Activated CD8-positive, alpha-beta memory T cell treated with anti-CD3 and anti-CD28 coated beads, Interleukin-2, amount 10 ng/mL, durations not matched to agents 7 days and 5 days (primary cell): Measurements from ENCODE around the gene CROT. TPM values are rescaled to one million over a fixed set of nuclear protein-coding genes. Genes with fewer than 3 reads are reported as not detected.
"Not testable (repeated sequence)": the region's sequence is repeated elsewhere in the genome, so short reads cannot be mapped to it uniquely, and the experiment has no call there.

ENCODE experiments used
- ATAC-seq: fragments of 150-1000 bp; cut with Tn5 transposase; one replicate; pipeline ENCODE4 v1.10.0; 2021; ENCODE audit warnings: moderate library complexity
- CTCF ChIA-PET: fragments of 350-600 bp; sonication (Branson Sonifier 250); formaldehyde crosslinking; loops from one replicate; lab custom pipeline; 2021; ENCODE audit warnings: antibody characterized with exemption; lab: Charles Lee
- DNase-seq: peaks from one replicate; pipeline ENCODE4 v3.0.0-alpha.2; 2020
- H3K27ac Mint-ChIP-seq: one replicate; pipeline ENCODE4 v1.8.0; 2021; ENCODE audit warnings: mild to moderate bottlenecking, mixed read lengths
- H3K27me3 Mint-ChIP-seq: one replicate; pipeline ENCODE4 v1.8.0; 2021; ENCODE audit warnings: mixed read lengths
- H3K36me3 Mint-ChIP-seq: one replicate; pipeline ENCODE4 v1.8.0; 2021; ENCODE audit warnings: mild to moderate bottlenecking, mixed read lengths
- H3K4me1 Mint-ChIP-seq: one replicate; pipeline ENCODE4 v1.8.0; 2021; ENCODE audit warnings: mixed read lengths
- H3K4me3 Mint-ChIP-seq: one replicate; pipeline ENCODE4 v1.8.0; 2021; ENCODE audit warnings: mild to moderate bottlenecking, moderate library complexity, mixed read lengths
- H3K9me3 Mint-ChIP-seq: one replicate; pipeline ENCODE4 v1.8.0; 2022; ENCODE audit warnings: low read depth, mixed read lengths
- total RNA-seq, 2 experiments: library from RNA; stranded (reverse); gene quantifications; one replicate each; pipeline ENCODE4 v1.2.3, GENCODE V29; 2021

Gene CROT, protein sequence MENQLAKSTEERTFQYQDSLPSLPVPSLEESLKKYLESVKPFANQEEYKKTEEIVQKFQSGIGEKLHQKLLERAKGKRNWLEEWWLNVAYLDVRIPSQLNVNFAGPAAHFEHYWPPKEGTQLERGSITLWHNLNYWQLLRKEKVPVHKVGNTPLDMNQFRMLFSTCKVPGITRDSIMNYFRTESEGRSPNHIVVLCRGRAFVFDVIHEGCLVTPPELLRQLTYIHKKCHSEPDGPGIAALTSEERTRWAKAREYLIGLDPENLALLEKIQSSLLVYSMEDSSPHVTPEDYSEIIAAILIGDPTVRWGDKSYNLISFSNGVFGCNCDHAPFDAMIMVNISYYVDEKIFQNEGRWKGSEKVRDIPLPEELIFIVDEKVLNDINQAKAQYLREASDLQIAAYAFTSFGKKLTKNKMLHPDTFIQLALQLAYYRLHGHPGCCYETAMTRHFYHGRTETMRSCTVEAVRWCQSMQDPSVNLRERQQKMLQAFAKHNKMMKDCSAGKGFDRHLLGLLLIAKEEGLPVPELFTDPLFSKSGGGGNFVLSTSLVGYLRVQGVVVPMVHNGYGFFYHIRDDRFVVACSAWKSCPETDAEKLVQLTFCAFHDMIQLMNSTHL
- 10 to 100 TPM; 10.3 to 11.5 TPM for total RNA-seq

GRCh38 chr7:87345166-87345927, at the start of gene CROT:
Gene CROT (plus strand): TSS chr7:87345664. CDS start chr7:87349069, 3,405 bp downstream.
- ATAC-seq (peak; percentile 98), DNase-seq (peak; percentile 97)
- peaks cover 42% of the 10 kb centered on the region for H3K4me1 Mint-ChIP-seq
- no peaks in the 10 kb centered on the region for H3K9me3 Mint-ChIP-seq
- H3K4me3 Mint-ChIP-seq: peak within 1 kb of the TSS; percentile 84
- CTCF ChIA-PET: interaction anchor here (0.6 to 1.5 kb wide), 6 partner anchors 24 to 193 kb away, joined by 3 to 4 read pairs (median 3); partner anchors contain the start of gene DMTF1
- peak within 1 kb of the TSS; percentile 85 for H3K27ac Mint-ChIP-seq
- no peaks in the 10 kb centered on the region for H3K27me3 Mint-ChIP-seq
- peaks cover 35% of the 10 kb centered on the region for H3K36me3 Mint-ChIP-seq

- CTCF ChIA-PET: interaction anchor here (1.0 kb wide), 1 partner anchor 115 kb away, joined by 3 read pairs; no protein-coding TSS in a partner anchor
- no peak for ATAC-seq
- H3K27ac Mint-ChIP-seq: no peak overlapping the region
Observed at GRCh38 chr7:87300756-87301155, 44.7 kb upstream of the CROT start.

DNA sequence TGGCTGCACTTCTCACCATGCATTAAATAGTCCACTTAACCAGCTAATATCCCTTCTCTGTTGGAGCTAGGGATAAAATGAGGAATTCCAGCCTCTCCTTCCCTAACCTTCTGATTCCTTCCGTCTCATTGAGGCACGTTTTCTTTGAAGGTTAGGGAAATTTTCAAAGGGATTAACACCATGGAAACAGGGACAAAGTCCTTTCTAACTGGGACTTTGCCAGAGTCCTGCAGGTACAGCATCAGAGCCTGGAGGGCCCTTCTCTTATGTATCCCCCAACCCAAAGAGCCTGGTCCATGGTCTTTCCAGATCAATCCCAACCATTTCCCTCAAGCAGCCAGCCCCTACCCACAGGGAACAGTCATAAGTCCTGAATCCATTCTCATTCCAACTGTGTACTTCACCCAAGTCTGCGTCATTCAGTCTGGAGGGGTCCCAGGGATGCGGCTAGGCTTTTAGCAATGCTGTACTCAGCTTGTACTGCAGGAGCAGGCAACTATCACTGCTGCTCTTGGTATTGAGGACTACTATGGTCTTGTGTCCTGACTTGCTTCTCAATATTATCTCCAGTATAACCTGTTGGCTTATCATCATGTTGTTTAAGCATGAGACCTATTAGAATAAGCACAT, 34.6 kb upstream of the CROT start:
- no peaks in the 10 kb centered on the region for H3K36me3 Mint-ChIP-seq
- CTCF ChIA-PET: interaction anchor here (3.9 kb wide), 1 partner anchor 106 kb away, joined by 78 read pairs; no protein-coding TSS in a partner anchor

More at GRCh38 chr7:87300756-87301155, 44.7 kb upstream of the CROT start:
- no peaks in the 10 kb centered on the region for H3K27me3 Mint-ChIP-seq
- H3K4me1 Mint-ChIP-seq: no peaks in the 10 kb centered on the region
- peaks cover 6% of the 10 kb centered on the region for H3K9me3 Mint-ChIP-seq
- H3K4me3 Mint-ChIP-seq: no peak overlapping the region
- H3K36me3 Mint-ChIP-seq: peaks cover 1% of the 10 kb centered on the region
- no peak for DNase-seq

DNA sequence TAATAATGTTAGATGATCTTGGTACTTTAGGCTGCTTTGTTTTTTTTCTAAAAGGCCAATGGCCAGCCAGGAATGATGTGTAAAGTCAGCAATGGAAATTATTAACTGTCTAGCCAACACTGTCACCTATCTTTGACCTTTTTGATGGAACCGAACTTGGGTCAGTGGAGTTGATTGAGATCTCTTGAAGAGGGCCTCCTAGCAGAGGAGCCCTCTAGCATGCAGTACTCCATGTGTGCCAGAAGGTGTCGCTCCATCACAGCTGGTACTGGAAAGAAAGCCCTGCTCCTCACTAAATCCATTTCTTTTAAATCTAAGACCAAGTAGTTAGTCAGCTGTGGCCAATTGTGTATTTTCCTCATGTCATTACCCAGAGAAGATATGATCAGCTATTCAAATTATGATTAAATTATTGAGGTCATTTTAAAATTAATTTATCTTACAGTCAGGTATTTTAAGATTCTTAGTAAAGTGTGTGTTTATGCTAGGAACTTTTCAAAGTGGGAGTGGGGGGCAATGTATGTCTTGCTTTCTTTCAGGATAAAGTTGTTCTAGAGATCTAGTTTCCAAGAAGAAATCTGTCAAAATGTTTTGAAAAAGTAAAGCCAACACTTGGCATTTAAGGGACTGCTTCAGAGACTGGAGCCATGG, 33.1 kb upstream of the CROT start:
- Mint-ChIP-seq H3K4me3 (no peak overlapping the region), H3K4me1 (no peaks in the 10 kb centered on the region), H3K9me3 (no peaks in the 10 kb centered on the region), H3K27me3 (peaks cover 3% of the 10 kb centered on the region), H3K27ac (no peak overlapping the region), H3K36me3 (no peaks in the 10 kb centered on the region)
- DNase-seq (peak; percentile 69), ATAC-seq (peak; percentile 83)
- CTCF ChIA-PET: interaction anchor here (0.7 to 3.9 kb wide), 7 partner anchors 9 to 136 kb away, joined by 3 to 78 read pairs (median 3); partner anchors contain the start of gene CROT

More for the DNA sequence above, 34.6 kb upstream of the CROT start:
- Mint-ChIP-seq H3K27ac (no peak overlapping the region), H3K4me1 (no peaks in the 10 kb centered on the region), H3K4me3 (no peak overlapping the region), H3K27me3 (peaks cover 6% of the 10 kb centered on the region), H3K9me3 (no peaks in the 10 kb centered on the region)
- ATAC-seq (no peak), DNase-seq (no peak)

DNA sequence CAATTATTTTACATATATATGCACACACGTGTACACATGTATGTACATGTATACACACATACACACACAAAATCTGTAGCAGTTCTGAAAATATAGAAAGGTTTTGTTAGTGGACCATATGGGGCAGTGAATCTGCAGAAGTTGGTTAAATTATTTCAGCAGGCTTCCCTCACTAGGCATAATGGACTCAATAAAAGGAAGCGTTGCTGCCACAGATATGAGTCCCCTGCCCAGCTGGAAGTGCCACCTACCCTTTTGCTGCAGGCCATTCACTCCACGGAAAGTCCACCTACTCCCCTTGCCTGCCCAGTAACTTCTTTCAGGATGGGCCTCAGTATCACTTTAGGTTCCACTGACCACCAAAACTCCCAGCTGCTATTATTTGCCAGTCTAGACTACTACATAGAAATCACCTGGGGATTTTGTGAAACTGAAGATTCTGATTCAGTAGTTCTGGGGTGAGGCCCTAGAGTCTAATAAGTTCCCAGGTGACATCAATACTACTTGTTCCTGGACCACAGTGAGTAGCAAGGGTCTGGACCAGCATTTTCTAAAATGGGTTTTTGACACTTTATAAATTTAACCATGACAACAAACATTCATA, 29.3 kb upstream of the CROT start:
- no peak overlapping the region for H3K27ac Mint-ChIP-seq
- H3K9me3 Mint-ChIP-seq: no peaks in the 10 kb centered on the region
- H3K27me3 Mint-ChIP-seq: no peaks in the 10 kb centered on the region
- ATAC-seq: no peak
- peaks cover 8% of the 10 kb centered on the region for H3K4me1 Mint-ChIP-seq
- no peak for DNase-seq
- CTCF ChIA-PET: interaction anchor here (1.6 to 1.9 kb wide), 2 partner anchors 29 to 100 kb away, joined by 4 to 7 read pairs; partner anchors contain the start of gene CROT
- H3K36me3 Mint-ChIP-seq: no peaks in the 10 kb centered on the region
- no peak overlapping the region for H3K4me3 Mint-ChIP-seq

DNA sequence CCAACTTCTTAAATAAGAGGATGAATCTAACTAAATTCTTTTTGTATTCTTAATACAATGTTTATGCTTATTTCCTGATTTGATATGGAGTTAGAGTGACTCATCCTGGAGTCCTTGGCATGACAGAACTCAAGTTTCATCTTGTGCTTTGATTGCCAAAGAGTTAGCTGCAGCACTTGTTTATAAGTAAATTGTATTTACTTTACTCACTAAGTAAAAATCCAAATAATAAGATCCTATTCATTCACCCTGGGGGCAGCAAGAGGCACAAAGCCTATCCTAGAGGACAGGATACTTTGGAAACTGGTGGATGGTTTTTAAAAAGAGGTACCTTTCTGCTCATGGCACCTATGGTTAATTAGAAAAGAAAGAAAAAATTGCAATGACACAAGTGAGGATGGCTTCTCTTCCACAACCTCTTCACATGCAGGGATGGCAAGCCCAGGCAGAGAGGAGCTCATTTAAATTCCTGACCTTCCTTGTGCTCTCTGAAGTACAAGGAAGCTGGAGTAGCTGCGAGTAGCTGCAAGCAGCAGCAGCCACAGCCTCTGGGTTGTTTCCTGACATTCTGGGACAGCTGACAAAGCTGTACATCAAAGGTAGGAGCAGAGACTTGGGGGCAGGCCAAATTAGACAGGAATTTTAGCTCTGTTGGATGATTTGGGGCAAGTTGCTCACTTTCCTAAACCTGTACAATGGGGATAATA, 28.5 kb upstream of the CROT start:
- Mint-ChIP-seq H3K9me3 (no peaks in the 10 kb centered on the region), H3K4me3 (no peak overlapping the region), H3K36me3 (no peaks in the 10 kb centered on the region), H3K27ac (no peak overlapping the region), H3K27me3 (no peaks in the 10 kb centered on the region), H3K4me1 (peaks cover 8% of the 10 kb centered on the region)
- DNase-seq: no peak
- CTCF ChIA-PET: interaction anchor here (1.3 to 3.1 kb wide), 4 partner anchors 10 to 99 kb away, joined by 3 to 15 read pairs (median 4); partner anchors contain the start of gene CROT
- ATAC-seq: no peak

DNA sequence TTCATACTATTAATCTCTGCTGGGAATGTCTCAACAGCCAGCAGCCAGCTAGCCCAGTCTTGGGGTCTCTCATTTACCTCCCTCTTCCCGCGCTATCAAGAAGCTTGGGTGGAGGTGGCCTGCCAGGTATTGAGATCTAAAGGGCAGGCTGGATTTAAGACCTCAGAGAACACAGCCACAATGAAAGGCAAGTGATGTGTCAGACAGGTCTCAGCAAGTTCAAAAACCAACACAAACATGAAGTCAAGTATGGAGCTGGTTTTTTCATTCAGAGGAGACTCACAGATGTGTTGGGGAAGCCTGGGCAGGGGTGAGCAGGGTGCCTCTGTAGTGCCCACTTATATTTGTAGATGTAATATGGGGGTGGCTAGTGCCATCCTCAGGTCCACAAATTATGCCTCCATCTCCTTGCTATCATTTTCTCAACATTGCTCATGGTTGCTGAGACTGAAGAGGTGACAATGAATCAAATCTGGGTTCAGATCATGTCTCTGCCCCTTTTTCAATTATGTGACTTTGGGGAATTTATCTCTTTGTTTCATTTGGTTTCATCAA, 27.7 kb upstream of the CROT start:
- ATAC-seq: no peak
- Mint-ChIP-seq H3K27me3 (no peaks in the 10 kb centered on the region), H3K4me1 (peaks cover 8% of the 10 kb centered on the region), H3K9me3 (peaks cover 4% of the 10 kb centered on the region), H3K36me3 (peaks cover 4% of the 10 kb centered on the region), H3K4me3 (no peak overlapping the region), H3K27ac (no peak overlapping the region)
- CTCF ChIA-PET: interaction anchor here (0.8 to 3.1 kb wide), 5 partner anchors 10 to 98 kb away, joined by 3 to 15 read pairs (median 4); partner anchors contain the start of gene CROT
- DNase-seq: no peak

DNA sequence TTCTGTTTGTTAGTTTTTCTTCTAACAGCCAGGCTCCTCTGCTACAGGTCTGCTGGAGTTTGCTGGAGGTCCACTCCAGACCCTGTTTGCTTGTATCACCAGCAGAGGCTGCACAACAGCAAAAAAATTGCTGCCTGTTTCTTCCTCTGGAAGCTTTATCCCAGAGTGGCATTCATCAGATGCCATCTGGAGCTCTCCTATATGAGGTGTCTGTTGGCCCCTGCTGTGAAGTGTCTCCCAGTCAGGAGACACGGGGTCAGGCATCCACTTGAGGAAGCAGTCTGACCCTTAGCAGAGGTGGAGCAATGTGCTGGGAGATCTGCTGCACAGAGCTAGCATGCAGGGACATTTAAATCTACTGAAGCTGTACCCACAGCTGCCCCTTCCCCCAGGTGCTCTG, 26.7 kb upstream of the CROT start:
- peaks cover 8% of the 10 kb centered on the region for H3K4me1 Mint-ChIP-seq
- CTCF ChIA-PET: interaction anchor here (1.3 to 3.1 kb wide), 2 partner anchors 26 to 97 kb away, joined by 4 to 15 read pairs; no protein-coding TSS in a partner anchor
- H3K27ac Mint-ChIP-seq: peak overlapping the region; percentile 74
- DNase-seq (no peak), ATAC-seq (peak; percentile 42)
- H3K27me3 Mint-ChIP-seq: no peaks in the 10 kb centered on the region
- H3K4me3 Mint-ChIP-seq: peak overlapping the region; percentile 66
- peaks cover 4% of the 10 kb centered on the region for H3K9me3 Mint-ChIP-seq
- H3K36me3 Mint-ChIP-seq: peaks cover 7% of the 10 kb centered on the region

- Mint-ChIP-seq H3K4me3 (peak overlapping the region; percentile 66), H3K27ac (peak overlapping the region; percentile 74)
- ATAC-seq: peak; percentile 33
- H3K4me1 Mint-ChIP-seq, DNase-seq, H3K36me3 Mint-ChIP-seq, H3K9me3 Mint-ChIP-seq, H3K27me3 Mint-ChIP-seq: not testable (repeated sequence)
- CTCF ChIA-PET: interaction anchor here (0.7 to 3.1 kb wide), 4 partner anchors 26 to 97 kb away, joined by 3 to 15 read pairs (median 4); no protein-coding TSS in a partner anchor
Observed at GRCh38 chr7:87319154-87319581, 26.3 kb upstream of the CROT start.

GRCh38 chr7:87322912-87323311, 22.6 kb upstream of the CROT start:
- H3K4me1 Mint-ChIP-seq: peaks cover 8% of the 10 kb centered on the region
- DNase-seq (no peak), ATAC-seq (no peak)
- peaks cover 16% of the 10 kb centered on the region for H3K9me3 Mint-ChIP-seq
- no peaks in the 10 kb centered on the region for H3K27me3 Mint-ChIP-seq
- no peak overlapping the region for H3K27ac Mint-ChIP-seq
- CTCF ChIA-PET: interaction anchor here (0.8 kb wide), 1 partner anchor 277 kb away, joined by 3 read pairs; no protein-coding TSS in a partner anchor
- no peak overlapping the region for H3K4me3 Mint-ChIP-seq
- peaks cover 24% of the 10 kb centered on the region for H3K36me3 Mint-ChIP-seq
